ENCODE results near the gene DSCAML1.

DSCAML1 gene

DNA sequence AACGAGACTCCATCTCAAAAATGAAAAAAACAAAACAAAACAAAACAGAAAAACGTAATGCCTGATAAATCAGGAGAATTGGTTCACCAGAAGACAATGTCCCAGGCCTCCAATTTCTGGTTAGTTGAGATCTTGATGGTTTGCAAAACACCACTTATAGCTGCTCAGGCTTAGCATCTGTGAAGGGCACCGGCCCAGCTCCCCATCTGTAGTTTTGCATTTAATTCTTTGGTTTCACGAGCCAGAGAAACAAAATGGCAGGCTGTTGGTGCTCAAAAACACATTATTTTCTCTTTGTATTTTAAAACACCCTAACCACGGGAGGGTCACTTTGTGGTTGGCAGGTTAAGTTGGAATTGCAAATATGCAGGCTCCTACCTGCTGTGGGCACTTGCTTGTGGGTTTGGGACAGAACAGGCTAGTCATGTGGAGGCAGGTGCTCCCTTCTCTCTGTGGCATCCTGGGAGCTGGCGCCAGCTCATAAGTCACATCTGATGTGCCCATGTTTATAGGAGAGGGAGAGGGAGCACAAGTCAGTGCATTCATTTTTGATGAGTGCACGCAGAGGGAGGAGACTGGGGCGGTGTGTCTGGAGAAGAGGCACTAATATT is 323.4 kb downstream of the DSCAML1 start:
- Histone ChIP-seq H3K27me3 (ENCODE audit: low read depth, low read length) (no peaks in the 10 kb centered on the region), H4K20me1 (ENCODE audit: insufficient read depth, low read length) (no peaks in the 10 kb centered on the region), H2AFZ (ENCODE audit: low read depth, low read length) (no peak overlapping the region), H3K27ac (ENCODE audit: low read length) (no peak overlapping the region), H3K36me3 (replicated peaks; ENCODE audit: low read depth, low read length) (no peaks in the 10 kb centered on the region), H3K4me3 (ENCODE audit: low read length) (no peak overlapping the region), H3K9ac (ENCODE audit: low read length) (no peak overlapping the region), H3K4me2 (ENCODE audit: low read length) (no peak overlapping the region), H3K4me1 (ENCODE audit: low read length) (peaks cover 35% of the 10 kb centered on the region), H3K79me2 (ENCODE audit: low read length) (no peaks in the 10 kb centered on the region), H3K9me3 (ENCODE audit: insufficient read depth, low read length) (no peaks in the 10 kb centered on the region)
- TF ChIP-seq EZH2phosphoT487 (IDR thresholded peaks at IDR 0.05; ENCODE audit: low read depth): no peak
- TF ChIP-seq, protein P1, sequence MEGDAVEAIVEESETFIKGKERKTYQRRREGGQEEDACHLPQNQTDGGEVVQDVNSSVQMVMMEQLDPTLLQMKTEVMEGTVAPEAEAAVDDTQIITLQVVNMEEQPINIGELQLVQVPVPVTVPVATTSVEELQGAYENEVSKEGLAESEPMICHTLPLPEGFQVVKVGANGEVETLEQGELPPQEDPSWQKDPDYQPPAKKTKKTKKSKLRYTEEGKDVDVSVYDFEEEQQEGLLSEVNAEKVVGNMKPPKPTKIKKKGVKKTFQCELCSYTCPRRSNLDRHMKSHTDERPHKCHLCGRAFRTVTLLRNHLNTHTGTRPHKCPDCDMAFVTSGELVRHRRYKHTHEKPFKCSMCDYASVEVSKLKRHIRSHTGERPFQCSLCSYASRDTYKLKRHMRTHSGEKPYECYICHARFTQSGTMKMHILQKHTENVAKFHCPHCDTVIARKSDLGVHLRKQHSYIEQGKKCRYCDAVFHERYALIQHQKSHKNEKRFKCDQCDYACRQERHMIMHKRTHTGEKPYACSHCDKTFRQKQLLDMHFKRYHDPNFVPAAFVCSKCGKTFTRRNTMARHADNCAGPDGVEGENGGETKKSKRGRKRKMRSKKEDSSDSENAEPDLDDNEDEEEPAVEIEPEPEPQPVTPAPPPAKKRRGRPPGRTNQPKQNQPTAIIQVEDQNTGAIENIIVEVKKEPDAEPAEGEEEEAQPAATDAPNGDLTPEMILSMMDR (IDR thresholded peaks at IDR 0.05; ENCODE audit: low read depth, low read length): no peak

DNA sequence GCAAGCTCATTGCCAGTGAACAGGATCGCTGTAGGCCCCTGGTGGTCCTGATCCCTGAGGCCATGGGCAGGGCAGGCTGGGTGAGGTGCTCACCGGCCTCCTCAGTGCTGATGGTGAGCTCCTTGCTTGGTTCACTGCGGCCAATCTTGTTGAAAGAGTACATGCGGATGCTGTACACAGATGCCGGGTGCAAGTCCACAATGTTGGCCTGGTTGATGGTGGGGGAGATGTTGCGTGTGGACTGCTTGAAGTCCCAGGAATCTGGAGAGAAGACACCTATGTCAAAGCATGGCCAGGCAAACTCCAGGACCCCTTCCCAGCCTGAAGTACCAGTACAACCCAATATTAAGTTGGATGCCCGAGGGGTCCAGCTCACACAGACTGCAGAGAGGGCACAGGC is 325.2 kb downstream of the DSCAML1 start:
- H3K4me3 ChIP-seq (ENCODE audit: low read length): no peak overlapping the region
- no peak overlapping the region for H3K27ac ChIP-seq (ENCODE audit: low read length)
- H3K4me1 ChIP-seq (ENCODE audit: low read length): peaks cover 23% of the 10 kb centered on the region
- no peak overlapping the region for H3K9ac ChIP-seq (ENCODE audit: low read length)
- no peaks in the 10 kb centered on the region for H3K9me3 ChIP-seq (ENCODE audit: insufficient read depth, low read length)
- H3K79me2 ChIP-seq (ENCODE audit: low read length): no peaks in the 10 kb centered on the region
- no peak overlapping the region for H2AFZ ChIP-seq (ENCODE audit: low read depth, low read length)
- H3K4me2 ChIP-seq (ENCODE audit: low read length): no peak overlapping the region
- no peak for TF ChIP-seq EZH2phosphoT487 (IDR thresholded peaks at IDR 0.05; ENCODE audit: low read depth)
- H3K36me3 ChIP-seq (replicated peaks; ENCODE audit: low read depth, low read length): no peaks in the 10 kb centered on the region
- H3K27me3 ChIP-seq (ENCODE audit: low read depth, low read length): no peaks in the 10 kb centered on the region
- H4K20me1 ChIP-seq (ENCODE audit: insufficient read depth, low read length): no peaks in the 10 kb centered on the region

DNA sequence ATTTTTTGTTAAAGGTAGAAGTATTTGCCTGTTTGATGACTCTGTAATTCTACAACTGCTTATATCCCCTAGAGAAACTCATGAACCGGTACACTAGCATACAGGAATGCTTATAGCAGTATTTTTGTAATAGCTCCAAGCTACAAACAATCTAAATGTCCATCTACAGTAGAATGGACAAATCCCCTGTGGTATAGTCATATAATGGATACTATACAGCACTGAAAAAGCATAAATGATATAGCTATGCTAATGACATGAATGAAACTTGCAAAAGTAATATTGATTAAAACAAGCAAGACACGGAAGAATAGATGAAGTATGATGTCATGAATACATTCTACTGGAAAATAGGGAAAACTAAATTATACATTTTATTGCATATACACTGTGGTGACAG is 326.4 kb downstream of the DSCAML1 start:
- no peak overlapping the region for H3K4me3 ChIP-seq (ENCODE audit: low read length)
- no peak overlapping the region for H3K9ac ChIP-seq (ENCODE audit: low read length)
- H3K36me3 ChIP-seq (replicated peaks; ENCODE audit: low read depth, low read length): no peaks in the 10 kb centered on the region
- H4K20me1 ChIP-seq (ENCODE audit: insufficient read depth, low read length): no peaks in the 10 kb centered on the region
- H3K27me3 ChIP-seq (ENCODE audit: low read depth, low read length): no peaks in the 10 kb centered on the region
- TF ChIP-seq, protein P1 (IDR thresholded peaks at IDR 0.05; ENCODE audit: low read depth, low read length): no peak
- no peak for TF ChIP-seq EZH2phosphoT487 (IDR thresholded peaks at IDR 0.05; ENCODE audit: low read depth)
- H2AFZ ChIP-seq (ENCODE audit: low read depth, low read length): no peak overlapping the region
- no peak overlapping the region for H3K27ac ChIP-seq (ENCODE audit: low read length)
- no peaks in the 10 kb centered on the region for H3K9me3 ChIP-seq (ENCODE audit: insufficient read depth, low read length)
- no peak overlapping the region for H3K4me2 ChIP-seq (ENCODE audit: low read length)
- H3K4me1 ChIP-seq (ENCODE audit: low read length): peaks cover 22% of the 10 kb centered on the region
- H3K79me2 ChIP-seq (ENCODE audit: low read length): no peaks in the 10 kb centered on the region

DNA sequence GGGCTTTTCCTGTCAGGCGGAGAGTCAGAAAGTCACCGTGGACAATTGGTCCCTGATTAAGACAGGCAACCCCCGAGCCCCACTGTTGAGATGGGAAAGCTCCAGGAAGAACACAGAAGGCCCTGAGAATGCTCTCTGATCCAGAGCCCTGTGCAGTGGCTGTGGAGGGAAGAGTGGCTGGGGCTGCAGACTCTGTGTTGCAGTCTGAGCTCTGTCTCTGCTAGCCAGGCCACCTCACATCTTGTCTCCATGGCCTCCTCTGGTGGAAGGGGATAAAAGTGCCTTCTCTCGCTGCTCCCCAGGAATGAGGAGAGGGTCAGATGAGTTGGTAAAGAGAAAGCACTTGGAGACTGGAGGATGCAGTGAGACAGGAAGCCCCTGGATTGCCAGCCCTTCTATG is 328.1 kb downstream of the DSCAML1 start:
- H3K4me3 ChIP-seq (ENCODE audit: low read length): no peak overlapping the region
- H3K4me2 ChIP-seq (ENCODE audit: low read length): no peak overlapping the region
- H3K27me3 ChIP-seq (ENCODE audit: low read depth, low read length): no peaks in the 10 kb centered on the region
- H3K36me3 ChIP-seq (replicated peaks; ENCODE audit: low read depth, low read length): no peaks in the 10 kb centered on the region
- no peaks in the 10 kb centered on the region for H3K79me2 ChIP-seq (ENCODE audit: low read length)
- H2AFZ ChIP-seq (ENCODE audit: low read depth, low read length): no peak overlapping the region
- no peak overlapping the region for H3K9ac ChIP-seq (ENCODE audit: low read length)
- TF ChIP-seq, protein P1 (IDR thresholded peaks at IDR 0.05; ENCODE audit: low read depth, low read length): peak; percentile 31
- no peak for TF ChIP-seq EZH2phosphoT487 (IDR thresholded peaks at IDR 0.05; ENCODE audit: low read depth)
- no peak overlapping the region for H3K27ac ChIP-seq (ENCODE audit: low read length)
- H3K4me1 ChIP-seq (ENCODE audit: low read length): peaks cover 26% of the 10 kb centered on the region
- no peaks in the 10 kb centered on the region for H3K9me3 ChIP-seq (ENCODE audit: insufficient read depth, low read length)
- H4K20me1 ChIP-seq (ENCODE audit: insufficient read depth, low read length): no peaks in the 10 kb centered on the region
